HEK293T (cell line): ENCODE measurements around the gene SOX4.

ENCODE experiments used
- FOXA1 ChIP-seq: fragments of 450-650 bp; IDR thresholded peaks from 2 replicates; pipeline ENCODE4 v1.6.1; 2016; ENCODE audit warnings: mild to moderate bottlenecking
- HDGF ChIP-seq: fragments of 450-650 bp; IDR thresholded peaks from 2 replicates; pipeline ENCODE4 v1.6.1; 2017; ENCODE audit warnings: antibody characterized with exemption, borderline replicate concordance
- SUZ12 ChIP-seq: fragments of 450-650 bp; IDR thresholded peaks from 2 replicates; pipeline ENCODE4 v1.6.1; 2016; ENCODE audit warnings: mild to moderate bottlenecking

DNA sequence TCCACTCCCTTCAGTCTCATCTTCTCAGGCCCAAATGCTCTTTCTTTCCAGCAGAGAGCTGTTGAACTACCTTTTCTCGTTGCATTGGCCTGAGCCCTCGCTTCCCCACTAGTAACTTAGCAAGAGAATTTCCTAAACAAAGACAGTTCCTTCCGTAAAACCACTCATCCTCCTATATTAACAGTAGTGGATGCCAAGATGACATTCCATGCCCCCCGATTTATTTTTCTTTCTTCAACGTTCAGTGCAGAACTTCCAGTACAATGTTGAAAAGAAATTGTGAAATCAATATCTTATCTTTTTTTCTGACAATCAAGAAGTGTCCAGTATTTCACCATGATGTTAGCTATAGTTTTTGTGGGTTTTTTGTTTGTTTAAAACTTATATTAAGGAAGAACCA lies 45.8 kb downstream of the SOX4 start:
- TF ChIP-seq SUZ12, result no peak
- TF ChIP-seq HDGF, result no peak
- no peak for TF ChIP-seq FOXA1
